Neural crest cell (in vitro differentiated cells): ENCODE data around the gene CMIP. TPM values are rescaled to one million over a fixed set of nuclear protein-coding genes. Genes with fewer than 3 reads are reported as not detected.
A peak's percentile ranks its signal among the peaks of the same experiment; 100 is the strongest.

Experiments used
- DNase-seq: peaks from one replicate; pipeline ENCODE4 v3.0.0; 2021; ENCODE audit warnings: low read depth, mixed read lengths, low spot score
- H3K27ac Mint-ChIP-seq: one replicate; pipeline ENCODE4 v1.8.0; 2021; ENCODE audit warnings: mild to moderate bottlenecking, mixed read lengths; ENCODE audit not compliant: unreplicated experiment
- H3K27me3 Mint-ChIP-seq: 2 replicates; pipeline ENCODE4 v1.8.0; 2021; ENCODE audit warnings: low read depth, mild to moderate bottlenecking, mixed read lengths
- H3K36me3 Mint-ChIP-seq: 2 replicates; pipeline ENCODE4 v1.8.0; 2021; ENCODE audit warnings: low read depth, mild to moderate bottlenecking, mixed read lengths
- H3K4me1 Mint-ChIP-seq: 2 replicates; pipeline ENCODE4 v1.8.0; 2021; ENCODE audit warnings: mixed read lengths
- H3K4me3 Mint-ChIP-seq: one replicate; pipeline ENCODE4 v1.8.0; 2021; ENCODE audit warnings: mild to moderate bottlenecking, mixed read lengths
- H3K9me3 Mint-ChIP-seq: 2 replicates; pipeline ENCODE4 v1.8.0; 2021; ENCODE audit warnings: mixed read lengths
- total RNA-seq: library from RNA; stranded (reverse); gene quantifications from 2 replicates; pipeline ENCODE4 v1.2.1, GENCODE V29; 2021
- TF ChIP-seq, protein P1 (sequence below): fragments of 200-600 bp; sonication (generic); conservative IDR thresholded peaks from 2 replicates; pipeline ENCODE4 v1.5.0; 2021; ENCODE audit warnings: antibody characterized with exemption, mild to moderate bottlenecking

Gene CMIP
- total RNA-seq, 1 donor from 2014 or later: 41.2 TPM

GRCh38 chr16:81593481-81593880 is 148.9 kb downstream of the CMIP start:
- TF ChIP-seq, protein P1, sequence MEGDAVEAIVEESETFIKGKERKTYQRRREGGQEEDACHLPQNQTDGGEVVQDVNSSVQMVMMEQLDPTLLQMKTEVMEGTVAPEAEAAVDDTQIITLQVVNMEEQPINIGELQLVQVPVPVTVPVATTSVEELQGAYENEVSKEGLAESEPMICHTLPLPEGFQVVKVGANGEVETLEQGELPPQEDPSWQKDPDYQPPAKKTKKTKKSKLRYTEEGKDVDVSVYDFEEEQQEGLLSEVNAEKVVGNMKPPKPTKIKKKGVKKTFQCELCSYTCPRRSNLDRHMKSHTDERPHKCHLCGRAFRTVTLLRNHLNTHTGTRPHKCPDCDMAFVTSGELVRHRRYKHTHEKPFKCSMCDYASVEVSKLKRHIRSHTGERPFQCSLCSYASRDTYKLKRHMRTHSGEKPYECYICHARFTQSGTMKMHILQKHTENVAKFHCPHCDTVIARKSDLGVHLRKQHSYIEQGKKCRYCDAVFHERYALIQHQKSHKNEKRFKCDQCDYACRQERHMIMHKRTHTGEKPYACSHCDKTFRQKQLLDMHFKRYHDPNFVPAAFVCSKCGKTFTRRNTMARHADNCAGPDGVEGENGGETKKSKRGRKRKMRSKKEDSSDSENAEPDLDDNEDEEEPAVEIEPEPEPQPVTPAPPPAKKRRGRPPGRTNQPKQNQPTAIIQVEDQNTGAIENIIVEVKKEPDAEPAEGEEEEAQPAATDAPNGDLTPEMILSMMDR: no peak
- Mint-ChIP-seq H3K27ac (no peak overlapping the region), H3K4me3 (no peak overlapping the region), H3K36me3 (no peaks in the 10 kb centered on the region), H3K27me3 (no peaks in the 10 kb centered on the region), H3K4me1 (peaks cover 6% of the 10 kb centered on the region), H3K9me3 (no peaks in the 10 kb centered on the region)
- no peak for DNase-seq

DNA sequence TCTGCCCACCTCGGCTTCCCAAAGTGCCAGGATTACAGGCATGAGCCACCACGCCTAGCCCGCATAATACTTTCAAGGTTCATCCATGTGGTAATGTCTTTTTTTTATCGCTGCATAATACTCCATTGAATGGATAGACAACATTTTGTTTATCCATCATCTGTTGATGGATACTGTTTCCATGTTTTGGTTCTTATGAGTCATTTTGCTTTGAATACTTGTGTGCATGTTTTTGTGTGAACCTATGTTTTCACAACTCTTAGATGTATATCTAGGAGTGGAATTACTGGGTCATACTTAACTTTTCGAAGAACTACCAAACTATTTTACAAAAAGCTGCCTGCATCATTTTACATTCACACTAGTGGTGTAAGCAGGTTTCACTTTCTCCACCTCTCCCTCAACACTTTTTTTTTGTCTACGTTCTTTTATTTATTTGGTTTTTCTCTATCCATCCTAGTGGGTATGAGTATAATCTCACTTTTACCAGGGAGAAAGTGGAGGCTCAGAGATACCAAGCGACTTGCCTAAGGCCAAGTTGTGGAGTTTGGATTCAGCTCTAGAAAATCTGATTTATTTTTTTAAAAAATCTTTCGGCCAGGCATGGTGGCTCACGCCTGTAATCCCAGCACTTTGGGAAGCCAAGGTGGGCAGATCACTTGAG is 151.2 kb downstream of the CMIP start:
- no peak overlapping the region for H3K27ac Mint-ChIP-seq
- DNase-seq: no peak
- peaks cover 22% of the 10 kb centered on the region for H3K4me1 Mint-ChIP-seq
- no peaks in the 10 kb centered on the region for H3K36me3 Mint-ChIP-seq
- H3K4me3 Mint-ChIP-seq: no peak overlapping the region
- TF ChIP-seq, protein P1: no peak
- no peaks in the 10 kb centered on the region for H3K27me3 Mint-ChIP-seq
- no peaks in the 10 kb centered on the region for H3K9me3 Mint-ChIP-seq

- Mint-ChIP-seq H3K36me3 (no peaks in the 10 kb centered on the region), H3K27ac (no peak overlapping the region), H3K9me3 (no peaks in the 10 kb centered on the region), H3K4me3 (no peak overlapping the region), H3K4me1 (peaks cover 30% of the 10 kb centered on the region), H3K27me3 (no peaks in the 10 kb centered on the region)
- no peak for DNase-seq
- TF ChIP-seq, protein P1: no peak
Measured at GRCh38 chr16:81597079-81597658, 152.6 kb downstream of the CMIP start.

GRCh38 chr16:81598083-81598482 is 153.5 kb downstream of the CMIP start:
- H3K4me3 Mint-ChIP-seq: no peak overlapping the region
- no peak for DNase-seq
- H3K4me1 Mint-ChIP-seq: peaks cover 37% of the 10 kb centered on the region
- H3K27me3 Mint-ChIP-seq: no peaks in the 10 kb centered on the region
- TF ChIP-seq, protein P1: peak; percentile 26
- H3K36me3 Mint-ChIP-seq: no peaks in the 10 kb centered on the region
- no peaks in the 10 kb centered on the region for H3K9me3 Mint-ChIP-seq
- H3K27ac Mint-ChIP-seq: no peak overlapping the region

DNA sequence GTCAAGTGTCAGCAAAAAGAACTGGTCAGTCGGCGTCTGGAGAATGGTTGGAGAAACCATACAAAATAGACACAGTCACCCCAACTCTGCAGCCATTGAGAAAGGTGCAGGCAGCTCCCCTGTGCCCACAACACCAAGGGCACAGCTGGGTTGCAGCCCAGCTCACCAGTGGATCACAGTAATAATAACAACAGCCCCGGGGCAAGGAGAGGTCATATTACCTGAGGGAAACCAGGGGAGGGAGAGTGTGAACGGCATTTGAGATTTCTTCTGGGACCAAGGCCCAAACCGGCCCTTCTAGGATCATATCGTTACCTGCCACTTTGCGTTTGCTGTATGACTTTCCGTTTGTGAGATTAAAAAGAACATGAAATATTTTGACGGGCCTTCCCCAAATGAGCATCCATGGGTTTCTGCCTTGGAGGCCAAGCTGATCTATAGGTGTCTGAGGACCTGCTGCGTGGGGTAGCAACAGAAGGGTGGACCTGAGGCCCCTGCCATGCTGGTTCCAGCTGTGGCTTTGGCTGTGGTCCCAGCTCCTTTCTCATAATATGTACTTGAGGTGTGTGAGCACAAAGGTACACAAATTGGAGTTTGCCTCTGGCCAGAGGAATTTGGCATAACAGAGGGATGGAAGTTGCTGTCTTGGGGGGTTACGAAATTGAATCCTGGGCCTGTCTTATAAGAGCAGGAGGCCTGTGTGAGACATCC is 154.6 kb downstream of the CMIP start:
- Mint-ChIP-seq H3K27ac (peak overlapping the region; percentile 24), H3K27me3 (no peaks in the 10 kb centered on the region), H3K36me3 (no peaks in the 10 kb centered on the region), H3K9me3 (no peaks in the 10 kb centered on the region), H3K4me1 (peaks cover 37% of the 10 kb centered on the region), H3K4me3 (no peak overlapping the region)
- no peak for DNase-seq
- TF ChIP-seq, protein P1: no peak
